Ectodermal cell (in vitro differentiated cells): Measurements from ENCODE around the gene RABGAP1L.

Experiments used
- H3K27ac ChIP-seq: 2 replicates; pipeline ENCODE4 v1.7.0; 2013; ENCODE audit warnings: mild to moderate bottlenecking, low read depth, low read length; ENCODE audit not compliant: insufficient read depth, poor library complexity, severe bottlenecking
- H3K27me3 ChIP-seq: 2 replicates; pipeline ENCODE4 v1.7.0; 2013; ENCODE audit warnings: mild to moderate bottlenecking, low read length; ENCODE audit not compliant: insufficient read depth, control insufficient read depth, poor library complexity, severe bottlenecking
- H3K36me3 ChIP-seq: one replicate; pipeline ENCODE4 v1.7.0; 2013; ENCODE audit warnings: low read length; ENCODE audit not compliant: control insufficient read depth, insufficient read depth
- H3K4me1 ChIP-seq: one replicate; pipeline ENCODE4 v1.7.0; 2013; ENCODE audit warnings: low read length; ENCODE audit not compliant: control insufficient read depth, insufficient read depth
- H3K4me3 ChIP-seq: 2 replicates; pipeline ENCODE4 v1.7.0; 2013; ENCODE audit warnings: low read depth, low read length, control low read depth; ENCODE audit not compliant: insufficient read depth
- H3K9me3 ChIP-seq: 2 replicates; pipeline ENCODE4 v1.7.0; 2013; ENCODE audit warnings: mild to moderate bottlenecking, low read length, moderate library complexity; ENCODE audit not compliant: control insufficient read depth
- WGBS, 2 experiments: methylation state at CpG; one replicate each; pipeline ENCODE4 v1.1.7; 2013; ENCODE audit warnings: missing lambda C conversion rate in 2 of 2; 5-methylcytosine and 5-hydroxymethylcytosine counted together

The RABGAP1L gene

DNA sequence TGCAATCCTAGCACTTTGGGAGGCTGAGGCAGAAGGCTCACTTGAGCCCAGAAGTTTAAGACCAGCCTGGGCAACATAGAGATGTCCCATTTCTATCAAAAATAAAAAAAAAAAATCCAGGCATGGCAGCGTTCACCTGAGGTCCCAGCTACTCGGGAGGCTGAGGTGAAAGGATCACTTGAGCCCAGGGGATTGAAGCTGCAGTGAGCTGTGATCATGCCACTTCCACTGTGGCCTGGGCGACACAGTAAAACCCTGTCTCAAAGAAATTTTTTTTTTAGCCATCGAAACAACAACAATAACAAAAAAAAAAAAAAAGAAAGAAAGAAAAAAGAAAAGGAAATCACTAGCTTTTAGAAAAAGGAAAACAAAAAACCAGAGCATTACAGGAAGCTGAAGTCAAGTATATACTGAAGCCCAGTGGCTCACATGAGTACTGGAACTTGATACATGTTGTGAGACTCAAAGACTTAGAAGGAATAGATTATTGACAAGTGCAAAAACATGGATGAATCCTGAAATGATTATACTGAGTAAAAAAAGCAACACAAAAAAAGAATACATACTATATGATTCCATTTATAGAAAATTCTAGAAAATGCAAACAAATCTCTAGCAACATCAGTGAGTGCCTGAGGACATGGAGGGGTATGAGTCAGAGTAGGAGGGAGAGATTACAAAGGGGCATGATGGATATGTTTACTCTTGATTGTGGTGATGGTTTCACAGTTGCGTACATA is 6.1 kb upstream of the RABGAP1L start:
- H3K9me3 ChIP-seq = no peaks in the 10 kb centered on the region
- H3K27me3 ChIP-seq = no peaks in the 10 kb centered on the region
- no peaks in the 10 kb centered on the region for H3K36me3 ChIP-seq
- no peaks in the 10 kb centered on the region for H3K4me1 ChIP-seq
- no peak overlapping the region for H3K27ac ChIP-seq
- WGBS, 2 experiments = 75 to 79% methylated on average over 2 to 4 of the region's 5 CpGs
- no peak overlapping the region for H3K4me3 ChIP-seq

DNA sequence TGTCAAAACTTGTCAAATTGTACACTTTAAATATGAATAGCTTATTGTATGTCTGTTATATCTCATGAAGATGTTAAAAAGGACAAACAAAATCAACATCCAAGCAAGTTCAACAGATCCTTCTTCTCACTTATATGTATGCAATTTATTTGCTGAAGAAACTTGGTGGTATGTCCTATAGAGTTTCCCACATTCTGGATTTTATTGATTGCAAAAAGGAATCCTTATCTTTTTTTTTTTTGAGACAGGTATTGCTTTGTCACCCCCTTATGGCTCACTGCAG is 5.6 kb upstream of the RABGAP1L start:
- Histone ChIP-seq H3K36me3 (no peaks in the 10 kb centered on the region), H3K4me3 (no peak overlapping the region), H3K9me3 (no peaks in the 10 kb centered on the region), H3K4me1 (no peaks in the 10 kb centered on the region), H3K27ac (no peak overlapping the region), H3K27me3 (no peaks in the 10 kb centered on the region)

DNA sequence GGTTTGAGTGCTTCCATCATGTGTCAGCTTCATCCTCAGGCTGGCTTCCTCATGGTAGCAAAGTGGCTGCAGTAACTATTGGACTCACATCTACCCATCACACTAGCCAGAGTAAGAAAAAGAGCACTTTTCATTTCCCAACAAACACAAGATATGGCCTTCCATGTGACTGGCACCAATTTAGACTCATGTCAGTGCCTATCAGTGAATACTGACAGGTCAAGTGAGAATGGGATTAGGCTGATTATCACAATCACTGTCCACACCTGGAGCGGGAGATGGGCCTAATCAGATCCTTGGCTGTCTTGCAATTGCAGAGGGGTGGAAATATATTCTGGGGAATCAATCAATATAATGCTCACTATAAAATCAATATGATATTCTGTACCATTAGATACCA is 2.9 kb upstream of the RABGAP1L start:
- no peaks in the 10 kb centered on the region for H3K9me3 ChIP-seq
- no peaks in the 10 kb centered on the region for H3K36me3 ChIP-seq
- no peak overlapping the region for H3K27ac ChIP-seq
- peaks cover 5% of the 10 kb centered on the region for H3K27me3 ChIP-seq
- H3K4me1 ChIP-seq = no peaks in the 10 kb centered on the region
- WGBS, 2 experiments = 86% methylated on average over 1 of the region's 1 CpG; no CpG with 5 or more reads in 1 of the 2 experiments
- no peak overlapping the region for H3K4me3 ChIP-seq

DNA sequence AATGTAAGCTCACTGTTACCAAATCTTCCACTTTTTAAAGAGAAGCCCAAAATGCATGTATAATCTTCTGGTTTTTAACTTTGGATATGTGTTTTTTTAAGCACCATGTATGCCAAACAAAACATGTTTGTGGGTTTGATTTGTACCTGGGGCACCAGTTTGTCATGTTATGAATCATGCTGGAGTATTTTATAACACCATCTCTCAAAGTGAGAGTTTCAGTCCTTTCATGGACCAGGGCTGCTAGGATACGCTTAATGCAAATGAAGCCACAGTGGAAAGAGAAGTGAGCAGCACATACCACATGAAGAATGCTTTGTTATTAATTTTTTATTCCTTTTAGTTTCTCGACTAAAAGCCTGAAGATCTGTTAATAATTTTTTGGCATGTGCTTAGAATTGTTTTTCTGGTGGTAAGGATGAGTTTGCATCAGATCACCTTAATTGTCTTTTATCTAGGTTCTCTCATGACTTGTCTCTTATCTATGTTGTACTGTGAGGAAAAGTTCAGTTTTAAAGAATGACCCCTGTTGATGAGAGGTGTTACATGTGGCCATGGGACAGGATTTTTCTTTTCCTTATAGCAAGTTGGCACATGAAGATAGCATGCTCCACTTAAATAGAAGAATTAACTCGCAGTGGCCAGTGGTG is 2.0 kb upstream of the RABGAP1L start:
- WGBS, 2 experiments = 89 to 91% methylated on average over 3 of the region's 3 CpGs
- Histone ChIP-seq H3K27me3 (peaks cover 5% of the 10 kb centered on the region), H3K27ac (no peak overlapping the region), H3K4me1 (no peaks in the 10 kb centered on the region), H3K36me3 (no peaks in the 10 kb centered on the region), H3K4me3 (no peak overlapping the region), H3K9me3 (no peaks in the 10 kb centered on the region)

DNA sequence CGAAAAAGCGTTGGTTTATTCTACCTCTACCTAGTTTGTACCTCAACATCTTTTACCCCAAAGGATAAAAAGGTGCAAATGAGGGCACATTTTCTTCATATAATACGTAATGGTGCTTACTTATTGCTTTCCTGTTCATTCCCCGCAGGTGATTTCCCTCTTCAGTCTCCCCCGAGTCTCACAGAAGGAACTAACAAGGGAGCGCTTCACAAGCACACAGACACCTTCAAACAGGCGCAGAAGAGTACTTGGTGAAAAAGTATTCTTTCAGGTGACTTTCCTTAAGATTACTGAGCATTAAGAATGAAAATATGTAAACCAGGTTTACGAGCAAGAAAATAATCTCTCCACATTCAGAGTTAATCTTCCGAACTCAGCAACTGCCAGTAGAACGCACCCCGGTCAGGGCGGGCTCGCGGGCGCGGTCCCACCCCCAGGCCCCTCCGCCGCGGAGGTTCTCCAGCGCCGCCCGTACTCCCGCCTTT is 511 bp upstream of the RABGAP1L start:
- peaks cover 5% of the 10 kb centered on the region for H3K27me3 ChIP-seq
- H3K9me3 ChIP-seq = no peaks in the 10 kb centered on the region
- H3K36me3 ChIP-seq = no peaks in the 10 kb centered on the region
- no peak overlapping the region for H3K27ac ChIP-seq
- 6 to 7% methylated on average over 21 to 23 of the region's 23 CpGs for WGBS, 2 experiments
- H3K4me3 ChIP-seq = peak overlapping the region; percentile 66
- no peaks in the 10 kb centered on the region for H3K4me1 ChIP-seq

DNA sequence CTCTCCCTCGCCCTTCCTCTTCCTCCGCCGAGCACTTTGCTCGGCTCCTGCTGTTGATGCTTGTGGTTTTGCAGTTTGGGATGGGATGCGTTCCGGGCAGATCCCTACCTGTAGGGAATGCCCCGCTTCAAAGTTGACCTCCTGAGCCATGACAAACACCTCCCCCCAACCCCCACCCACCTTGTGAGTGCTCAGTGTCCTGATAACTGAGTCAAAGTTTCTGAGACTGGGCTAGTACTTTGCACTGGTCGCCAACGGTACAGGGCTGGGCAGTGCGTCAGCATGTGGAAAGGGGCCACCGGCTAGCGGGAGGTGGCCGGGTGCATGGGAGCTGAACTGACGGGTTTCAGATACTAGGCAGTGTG is 771 bp downstream of the RABGAP1L start:
- H3K27ac ChIP-seq = no peak overlapping the region
- peaks cover 5% of the 10 kb centered on the region for H3K27me3 ChIP-seq
- H3K4me3 ChIP-seq = peak overlapping the region; percentile 66
- no peaks in the 10 kb centered on the region for H3K9me3 ChIP-seq
- H3K4me1 ChIP-seq = no peaks in the 10 kb centered on the region
- WGBS, 2 experiments = 3% methylated on average over 9 to 14 of the region's 14 CpGs
- H3K36me3 ChIP-seq = no peaks in the 10 kb centered on the region

DNA sequence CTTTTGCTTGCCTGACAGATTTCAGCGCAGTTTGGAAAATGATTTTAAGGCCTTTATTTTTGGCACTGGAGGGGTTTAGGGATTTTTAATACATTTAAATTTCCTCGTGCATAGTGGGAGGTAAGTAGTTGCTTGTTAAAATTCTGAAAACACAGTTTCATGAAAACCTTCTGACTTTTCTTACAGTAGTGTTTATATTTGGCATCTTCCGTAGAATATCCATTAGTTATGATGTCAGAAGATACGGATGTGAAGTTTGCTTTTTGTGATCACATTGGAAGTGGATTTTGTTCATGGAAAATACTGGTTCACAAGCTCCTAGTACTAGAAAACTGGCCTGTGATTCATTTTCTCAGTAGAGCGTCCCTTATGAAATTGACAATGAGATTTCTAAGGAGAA is 1.3 kb downstream of the RABGAP1L start:
- Histone ChIP-seq H3K27me3 (peaks cover 5% of the 10 kb centered on the region), H3K4me1 (no peaks in the 10 kb centered on the region), H3K27ac (no peak overlapping the region), H3K4me3 (peak overlapping the region; percentile 66), H3K36me3 (no peaks in the 10 kb centered on the region), H3K9me3 (no peaks in the 10 kb centered on the region)
- 89 to 98% methylated on average over 5 of the region's 5 CpGs for WGBS, 2 experiments

DNA sequence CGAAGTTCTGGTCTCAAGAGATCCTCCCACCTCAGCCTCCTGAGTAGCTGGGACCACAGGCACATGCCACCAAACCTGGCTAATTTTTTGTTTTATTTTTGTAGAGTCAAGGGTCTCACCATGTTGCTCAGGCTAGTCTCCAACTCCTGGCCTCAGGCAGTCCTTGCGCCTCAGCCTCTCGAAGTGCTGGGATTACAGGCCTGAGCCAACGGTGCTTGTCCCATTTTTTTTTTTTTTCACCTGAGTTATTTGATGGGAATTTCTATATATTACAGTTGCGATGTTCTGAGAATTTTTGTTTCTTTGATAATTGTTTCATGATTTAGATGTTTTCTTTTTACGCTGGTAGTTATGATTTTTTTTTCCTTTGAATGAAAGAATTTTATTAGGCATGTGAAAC is 2.5 kb downstream of the RABGAP1L start:
- Histone ChIP-seq H3K4me3 (no peak overlapping the region), H3K4me1 (no peaks in the 10 kb centered on the region), H3K36me3 (no peaks in the 10 kb centered on the region), H3K9me3 (no peaks in the 10 kb centered on the region), H3K27ac (no peak overlapping the region), H3K27me3 (peaks cover 5% of the 10 kb centered on the region)
- 86 to 89% methylated on average over 6 of the region's 6 CpGs for WGBS, 2 experiments

DNA sequence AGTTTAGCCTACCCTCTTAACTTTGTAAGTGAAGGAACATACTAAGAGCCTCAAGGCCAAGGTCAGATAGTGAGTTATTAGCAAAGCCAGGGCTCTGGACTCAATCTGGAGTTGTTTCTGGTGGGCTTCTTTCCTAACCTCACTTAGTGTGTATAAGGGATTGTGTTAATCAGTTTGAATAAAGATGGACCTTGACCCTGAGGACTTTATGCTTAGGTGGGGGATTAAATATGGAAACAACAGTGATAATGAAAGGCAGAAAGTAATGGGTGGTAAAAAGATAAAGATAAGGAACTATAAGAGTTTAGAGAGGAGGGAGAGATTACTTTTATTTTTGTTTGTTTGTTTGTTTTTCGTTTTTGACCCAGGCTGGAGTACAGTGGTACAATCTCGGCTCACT is 5.5 kb downstream of the RABGAP1L start:
- Histone ChIP-seq H3K36me3 (no peaks in the 10 kb centered on the region), H3K27me3 (peaks cover 5% of the 10 kb centered on the region), H3K4me3 (no peak overlapping the region), H3K27ac (no peak overlapping the region), H3K9me3 (no peaks in the 10 kb centered on the region), H3K4me1 (no peaks in the 10 kb centered on the region)
- WGBS, 2 experiments = 88 to 98% methylated on average over 2 of the region's 2 CpGs

DNA sequence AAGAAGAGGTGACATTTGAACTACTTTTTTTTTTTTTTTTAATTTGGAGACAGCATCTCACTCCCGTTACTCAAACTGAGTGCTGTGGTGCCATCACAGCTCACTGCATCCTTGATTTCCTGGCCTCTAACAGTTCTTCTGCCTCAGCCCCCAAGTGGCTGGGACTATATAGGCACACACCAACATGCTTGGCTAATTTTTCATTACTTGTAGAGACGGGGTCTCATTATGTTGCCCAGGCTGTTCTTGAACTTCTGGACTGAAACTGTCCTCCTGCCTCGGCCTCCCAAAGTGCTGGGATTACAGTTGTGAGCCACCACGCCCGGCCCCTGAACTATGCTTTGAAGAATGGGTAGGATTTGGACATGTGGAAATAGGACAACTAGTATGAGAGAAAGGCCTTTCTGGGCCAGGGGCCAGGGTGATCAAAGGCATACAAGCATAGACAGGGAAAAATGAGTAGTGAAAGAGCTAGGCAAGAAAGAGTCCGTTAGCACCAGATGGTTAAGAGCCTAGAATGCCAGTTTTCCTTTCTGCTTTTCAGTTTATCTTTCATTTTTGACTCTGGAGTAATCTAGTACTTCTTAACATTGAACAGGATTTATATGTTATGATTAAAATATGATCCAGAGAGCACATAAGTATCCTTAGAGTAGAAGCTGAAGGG is 6.3 kb downstream of the RABGAP1L start:
- 92 to 94% methylated on average over 6 of the region's 6 CpGs for WGBS, 2 experiments
- Histone ChIP-seq H3K4me1 (no peaks in the 10 kb centered on the region), H3K36me3 (no peaks in the 10 kb centered on the region), H3K9me3 (no peaks in the 10 kb centered on the region), H3K27ac (no peak overlapping the region), H3K27me3 (peaks cover 3% of the 10 kb centered on the region), H3K4me3 (no peak overlapping the region)
